GM12878 (cell line): Measurements from ENCODE around the gene FANCE. TPM values are rescaled to one million over a fixed set of nuclear protein-coding genes. Genes with fewer than 3 reads are reported as not detected.

Experiments
- ATAC-seq: fragments of 200-7000 bp; cut with Tn5 transposase; 3 replicates; pipeline ENCODE4 v1.9.1; 2020; ENCODE audit warnings: mild to moderate bottlenecking, moderate library complexity
- BruUV-seq: library from RNA; stranded (reverse); fragments of 400-500 nt; replicated peaks from 2 replicates; lab custom pipeline; 2021; lab: Mats Ljungman, UMichigan
- CTCF ChIA-PET: fragments of 300-600 bp; sonication (Branson Sonifier 250); formaldehyde crosslinking; extraction: SDS; loops from one replicate; lab custom pipeline; 2021; ENCODE audit warnings: inconsistent platforms; lab: Yijun Ruan, JAX
- POLR2A ChIA-PET: fragments of 350-600 bp; formaldehyde crosslinking; extraction: SDS; loops from one replicate; lab custom pipeline; 2021; ENCODE audit warnings: inconsistent platforms; lab: Charles Lee
- RAD21 ChIA-PET: fragments of 300-600 bp; sonication (Branson Sonifier 250); formaldehyde crosslinking; loops from one replicate; lab custom pipeline; 2023; ENCODE audit warnings: antibody characterized with exemption; ENCODE audit not compliant: unreplicated experiment; lab: Charles Lee
- SMC1A ChIA-PET: fragments of 300-600 bp; sonication (Branson Sonifier 250); formaldehyde crosslinking; loops from one replicate; lab custom pipeline; 2023; ENCODE audit not compliant: unreplicated experiment, uncharacterized antibody; lab: Charles Lee
- DNase-seq: peaks from one replicate; pipeline ENCODE4 v3.0.0-alpha.2; 2011; ENCODE audit warnings: low read depth, low spot score
- FAIRE-seq: peaks from 3 replicates; lab custom pipeline; 2011; peaks lifted over from hg19 to GRCh38; lab: Jason Lieb, UNC
- H2AFZ ChIP-seq: 2 replicates; pipeline ENCODE4 v1.6.0; 2011; ENCODE audit warnings: low read depth, low read length, control low read depth; ENCODE audit not compliant: control insufficient read depth
- H3K27ac ChIP-seq: 2 replicates; pipeline ENCODE4 v1.5.1; 2011; ENCODE audit warnings: control low read depth; ENCODE audit not compliant: control insufficient read depth, insufficient read depth
- H3K27me3 ChIP-seq, 2 experiments: replicated peaks in 1 of 2; 2 replicates each; pipeline versions ENCODE4 v1.6.0 to v1.6.1; 2011; ENCODE audit warnings: low read length in 1 of 2; ENCODE audit not compliant: control insufficient read depth in 2 of 2, insufficient read depth in 2 of 2
- H3K36me3 ChIP-seq, 2 experiments: 2 replicates each; pipeline ENCODE4 v1.5.1; 2011; ENCODE audit warnings: low read length in 1 of 2; ENCODE audit not compliant: control insufficient read depth in 2 of 2, insufficient read depth in 2 of 2
- H3K4me1 ChIP-seq: 2 replicates; pipeline ENCODE4 v1.6.1; 2011; ENCODE audit warnings: mild to moderate bottlenecking, low read length, moderate library complexity, mixed read lengths; ENCODE audit not compliant: control insufficient read depth, insufficient read depth
- H3K4me2 ChIP-seq: 2 replicates; pipeline ENCODE4 v1.6.0; 2011; ENCODE audit warnings: control low read depth; ENCODE audit not compliant: control insufficient read depth, insufficient read depth
- H3K4me3 ChIP-seq: fragments of 200-600 bp; sonication (generic); 2 replicates; pipeline ENCODE4 v1.5.1; 2016
- H3K79me2 ChIP-seq: 2 replicates; pipeline ENCODE4 v1.6.0; 2011; ENCODE audit warnings: low read length; ENCODE audit not compliant: control insufficient read depth, insufficient read depth
- H3K9ac ChIP-seq: 2 replicates; pipeline ENCODE4 v1.8.0; 2011; ENCODE audit warnings: low read length, control low read depth, mixed read lengths; ENCODE audit not compliant: control insufficient read depth, insufficient read depth
- H3K9me3 ChIP-seq: replicated peaks from 3 replicates; pipeline ENCODE4 v1.5.1; 2011; ENCODE audit warnings: mild to moderate bottlenecking, low read length; ENCODE audit not compliant: control insufficient read depth, insufficient read depth
- H4K20me1 ChIP-seq: 2 replicates; pipeline ENCODE4 v1.6.0; 2011; ENCODE audit not compliant: control insufficient read depth, insufficient read depth
- ATF2 ChIP-seq: IDR thresholded peaks from 2 replicates; pipeline ENCODE4 v1.6.1; 2012; ENCODE audit warnings: low read length, inconsistent platforms
- DPF2 ChIP-seq: fragments of 450-650 bp; IDR thresholded peaks from 2 replicates; pipeline ENCODE4 v1.6.1; 2017; ENCODE audit warnings: mild to moderate bottlenecking
- ELK1 ChIP-seq: IDR thresholded peaks from 2 replicates; pipeline ENCODE4 v1.6.1; 2012; ENCODE audit warnings: low read depth, low read length, improper control_type of control experiment
- KLF5 ChIP-seq: fragments of 450-650 bp; IDR thresholded peaks from 2 replicates; pipeline ENCODE4 v1.6.1; 2014; ENCODE audit warnings: mild to moderate bottlenecking; ENCODE audit not compliant: partially characterized antibody
- NBN ChIP-seq: fragments of 450-650 bp; IDR thresholded peaks from 2 replicates; pipeline ENCODE4 v1.6.1; 2016
- NR2C1 ChIP-seq: fragments of 450-650 bp; IDR thresholded peaks from 2 replicates; pipeline ENCODE4 v1.6.1; 2017; ENCODE audit warnings: antibody characterized with exemption, mild to moderate bottlenecking, moderate library complexity
- NR2C2 ChIP-seq: IDR thresholded peaks from 2 replicates; pipeline ENCODE4 v1.6.1; 2011; ENCODE audit warnings: borderline replicate concordance, low read depth; ENCODE audit not compliant: control insufficient read depth, insufficient read length
- RBBP5 ChIP-seq: fragments of 200-600 bp; sonication (generic); conservative IDR thresholded peaks from 2 replicates; pipeline ENCODE4 v1.6.1; 2016
- REST ChIP-seq: IDR thresholded peaks from 2 replicates; pipeline ENCODE4 v1.6.1; 2012; ENCODE audit warnings: mild to moderate bottlenecking, low read depth, low read length
- ZNF217 ChIP-seq: fragments of 450-650 bp; IDR thresholded peaks from 2 replicates; pipeline ENCODE4 v1.6.1; 2017; ENCODE audit warnings: antibody characterized with exemption, mild to moderate bottlenecking
- ZNF24 ChIP-seq: fragments of 450-650 bp; IDR thresholded peaks from 2 replicates; pipeline ENCODE4 v1.6.1; 2017; ENCODE audit warnings: antibody characterized with exemption, mild to moderate bottlenecking
- ZNF592 ChIP-seq: fragments of 450-650 bp; IDR thresholded peaks from 2 replicates; pipeline ENCODE4 v1.6.1; 2017; ENCODE audit warnings: mild to moderate bottlenecking, moderate library complexity
- WGBS: methylation state at CpG from one replicate; pipeline ENCODE4 v1.1.6; 2016; ENCODE audit warnings: low lambda C conversion rate; ENCODE audit not compliant: insufficient replicate concordance, insufficient coverage; ENCODE audit errors: missing lambda C conversion rate; 5-methylcytosine and 5-hydroxymethylcytosine counted together
- in situ Hi-C: fragments of 300-500 bp; cut with MboI; formaldehyde crosslinking; loops from 9 replicates; pipeline ENCODE4 v1.14.3; 2018; ENCODE audit warnings: mixed read lengths
- intact Hi-C: fragments of 100-400 bp; cut with micrococcal nuclease; formaldehyde crosslinking; loops from one replicate; pipeline ENCODE4 v1.14.2; 2022; ENCODE audit not compliant: unreplicated experiment
- polyA plus RNA-seq, 11 experiments: library from polyadenylated mRNA; depleted of rRNA in 4 of 11; unstranded in 6 of 11; stranded (reverse) in 5 of 11; fragments of >200 nt; fragmentation: Nextera tagmentation in 4 of 11; fragmentation: Illumina TruSeq in 1 of 11; extraction: Ambion mirVana in 4 of 11; extraction: Trizol in 1 of 11; gene quantifications; 1 replicate in 1 of 11; 2 replicates in 10 of 11; pipeline versions ENCODE4 v1.2.1 to v1.2.3, GENCODE V29; 2011 to 2016; ENCODE audit warnings: inconsistent platforms in 2 of 11, missing spikeins in 2 of 11, low read depth in 1 of 11
- total RNA-seq, 4 experiments: library from RNA; depleted of rRNA in 3 of 4; stranded (reverse); fragments of >200 nt in 3 of 4; fragmentation: Illumina TruSeq in 1 of 4; extraction: Trizol in 1 of 4; gene quantifications; 2 replicates each; pipeline versions ENCODE4 v1.2.1 to v1.2.3, GENCODE V29; 2013 to 2021

Gene FANCE
- total and polyA plus RNA-seq, 10 of the 15 experiments (the other 5 are each of a cell fraction or from before 2014, with no cell fraction given): 3.0 to 13.3 (median 8.1) TPM

- TF ChIP-seq NR2C1: no peak
Observed at GRCh38 chr6:35498422-35499067, 46.4 kb downstream of the FANCE start (continued).

- POLR2A ChIA-PET: no interaction called here
- in situ Hi-C loops: no loop called here
- SMC1A ChIA-PET: no interaction called here
- peaks cover 2 to 16% of the 10 kb centered on the region in 2 experiments for H3K27me3 ChIP-seq
- no peaks in the 10 kb centered on the region for H3K79me2 ChIP-seq
- no peak overlapping the region for H3K4me2 ChIP-seq
- ATAC-seq: no peak
- CTCF ChIA-PET: no interaction called here
- TF ChIP-seq ZNF24 (no peak), ZNF217 (no peak), REST (no peak), NR2C2 (no peak), NBN (no peak), RBBP5 (no peak), ELK1 (no peak), ATF2 (no peak), ZNF592 (no peak), KLF5 (no peak), DPF2 (no peak)
- no peak overlapping the region for H3K4me3 ChIP-seq
- no peaks in the 10 kb centered on the region for H3K36me3 ChIP-seq
- intact Hi-C loops: no loop called here
- no peak for DNase-seq
- H3K4me1 ChIP-seq: peaks cover 2% of the 10 kb centered on the region; the same call in 1 of the 2 replicates
- no peak overlapping the region for H3K9ac ChIP-seq
- no TSS peak for BruUV-seq
- H4K20me1 ChIP-seq: no peaks in the 10 kb centered on the region
- no peak for FAIRE-seq
- RAD21 ChIA-PET: no interaction called here
- 2% methylated on average over 4 of the region's 4 CpGs for WGBS
- no peak overlapping the region for H2AFZ ChIP-seq
- no peaks in the 10 kb centered on the region for H3K9me3 ChIP-seq
- H3K27ac ChIP-seq: no peak overlapping the region
Observed at GRCh38 chr6:35499372-35499771, 47.2 kb downstream of the FANCE start.
